ENCODE results near the gene CEP63.

GRCh38 chr3:134495980-134496379, 10.1 kb downstream of the CEP63 start:
- TF ChIP-seq ZNF274 (IDR thresholded peaks at IDR 0.05; ENCODE audit: low read depth, low read length) (no peak), YY1 (IDR thresholded peaks at IDR 0.05; ENCODE audit: insufficient read depth, insufficient read length) (no peak), SUZ12 (IDR thresholded peaks at IDR 0.05; ENCODE audit: extremely low read depth, insufficient read depth, insufficient read length) (no peak)

Data from NT2/D1 (cell line).